ENCODE measurements around the gene TMEM181.
"Not testable (repeated sequence)": the region's sequence is repeated elsewhere in the genome, so short reads cannot be mapped to it uniquely, and the experiment has no call there.

Gene TMEM181

DNA sequence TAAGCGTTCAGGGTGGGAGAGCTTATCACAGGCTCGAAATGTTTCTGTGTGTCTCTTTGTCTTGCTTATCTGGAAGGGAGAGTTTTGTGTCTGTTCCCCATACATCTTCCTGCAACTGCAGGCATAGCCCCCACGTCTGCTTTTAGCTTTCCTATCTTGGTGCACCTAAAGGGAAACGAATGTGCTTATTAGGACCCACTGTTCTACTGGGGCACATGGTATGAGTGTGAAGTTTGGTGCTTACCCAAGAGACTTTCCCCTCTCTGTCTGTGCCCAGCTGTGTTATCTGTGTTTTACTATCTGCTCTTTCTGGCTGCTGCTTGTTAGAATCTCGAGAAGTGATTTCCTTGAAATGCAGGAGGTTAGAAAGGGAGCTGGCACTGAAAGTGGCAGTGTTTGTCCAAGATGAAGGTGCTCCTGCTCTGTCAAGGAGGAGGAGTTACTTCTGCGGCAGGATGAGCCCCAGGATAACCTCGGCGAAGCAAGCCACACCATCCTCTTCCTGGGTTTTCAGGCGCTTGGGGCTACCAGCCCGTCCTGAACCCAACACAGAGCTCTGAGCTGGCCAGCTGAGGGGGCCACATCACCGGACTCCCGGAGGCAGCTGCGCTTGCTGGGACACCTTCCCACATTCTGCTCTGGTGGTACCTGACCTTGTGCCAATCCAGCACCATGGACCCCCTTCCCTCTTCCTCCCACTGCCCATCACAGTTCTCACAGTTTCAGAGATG lies 61.2 kb downstream of the TMEM181 start:
- no peak for DNase-seq (ENCODE audit: low read depth in 3 of 3, low spot score in 1 of 3)

DNA sequence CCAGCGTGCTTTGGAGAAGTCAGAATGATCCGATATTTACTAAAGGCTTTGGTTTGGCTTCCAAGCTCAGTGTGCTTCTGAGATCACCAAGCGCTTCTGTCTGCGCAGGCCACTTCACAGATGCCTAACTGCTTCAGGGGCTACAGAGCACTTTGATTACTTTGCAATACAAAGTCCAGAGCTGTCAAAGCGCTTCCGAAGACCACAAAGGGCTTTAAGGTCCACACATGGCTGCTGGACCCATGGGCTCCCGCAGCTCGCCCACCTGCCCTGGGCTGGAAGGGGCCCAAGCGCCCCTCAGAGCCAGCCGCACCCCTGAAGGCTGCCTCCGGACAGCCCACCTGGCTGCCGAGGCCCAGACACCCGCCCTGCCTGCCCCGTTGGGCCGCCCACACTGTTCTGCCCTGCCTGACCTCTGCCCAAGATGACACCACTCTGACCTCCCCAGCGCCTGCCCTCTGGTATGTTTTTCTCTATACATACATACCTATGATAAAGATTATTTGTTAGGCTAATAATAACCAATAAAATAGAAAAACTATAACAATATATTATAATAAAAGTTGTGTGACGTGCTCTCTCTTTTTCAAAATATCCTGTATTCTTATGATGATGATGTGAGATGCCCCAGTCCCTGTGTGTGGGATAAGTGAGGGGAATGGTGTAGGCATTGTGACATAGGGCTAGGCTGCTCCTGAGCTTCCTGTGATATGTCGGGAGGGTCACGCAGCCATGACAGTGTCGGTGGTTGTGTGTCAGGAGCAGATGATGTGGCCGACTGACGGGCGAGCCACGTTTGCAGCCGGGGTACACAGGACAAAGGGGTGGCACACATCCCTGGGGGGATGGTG lies 62.0 kb downstream of the TMEM181 start:
- DNase-seq (ENCODE audit: low read depth in 3 of 3, low spot score in 1 of 3), result no peak

DNA sequence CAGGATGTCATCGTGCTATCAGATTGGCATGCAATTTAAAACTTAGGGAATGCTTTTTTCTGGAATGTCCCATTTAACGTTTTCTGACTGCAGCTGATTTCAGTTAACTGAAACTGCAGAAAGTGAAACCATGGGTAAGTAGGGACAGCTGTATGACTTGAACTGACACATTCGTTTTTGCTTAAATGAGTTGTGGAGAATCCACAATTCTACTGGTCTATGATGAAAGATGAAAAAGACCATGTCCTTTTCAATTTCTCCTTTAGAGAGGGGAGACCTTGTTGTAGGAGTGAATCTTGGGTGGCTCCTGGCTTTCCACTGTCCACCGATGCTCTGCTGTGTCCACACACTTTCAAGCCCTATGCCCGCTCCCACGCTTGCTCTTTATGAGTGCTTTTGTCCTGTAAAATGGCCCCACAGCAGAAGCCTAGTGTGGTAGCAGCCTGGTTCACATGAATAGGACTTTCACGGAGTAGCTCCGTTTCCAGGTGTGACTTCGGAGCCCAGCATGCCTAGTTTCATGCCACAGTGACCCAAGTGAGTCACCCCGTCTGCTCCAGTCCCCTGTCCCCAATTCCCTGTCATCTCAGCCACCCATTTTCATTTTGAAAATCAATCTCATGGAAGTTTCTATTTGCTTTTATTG lies 62.8 kb downstream of the TMEM181 start:
- no peak for DNase-seq (ENCODE audit: low read depth in 3 of 3, low spot score in 1 of 3)

DNA sequence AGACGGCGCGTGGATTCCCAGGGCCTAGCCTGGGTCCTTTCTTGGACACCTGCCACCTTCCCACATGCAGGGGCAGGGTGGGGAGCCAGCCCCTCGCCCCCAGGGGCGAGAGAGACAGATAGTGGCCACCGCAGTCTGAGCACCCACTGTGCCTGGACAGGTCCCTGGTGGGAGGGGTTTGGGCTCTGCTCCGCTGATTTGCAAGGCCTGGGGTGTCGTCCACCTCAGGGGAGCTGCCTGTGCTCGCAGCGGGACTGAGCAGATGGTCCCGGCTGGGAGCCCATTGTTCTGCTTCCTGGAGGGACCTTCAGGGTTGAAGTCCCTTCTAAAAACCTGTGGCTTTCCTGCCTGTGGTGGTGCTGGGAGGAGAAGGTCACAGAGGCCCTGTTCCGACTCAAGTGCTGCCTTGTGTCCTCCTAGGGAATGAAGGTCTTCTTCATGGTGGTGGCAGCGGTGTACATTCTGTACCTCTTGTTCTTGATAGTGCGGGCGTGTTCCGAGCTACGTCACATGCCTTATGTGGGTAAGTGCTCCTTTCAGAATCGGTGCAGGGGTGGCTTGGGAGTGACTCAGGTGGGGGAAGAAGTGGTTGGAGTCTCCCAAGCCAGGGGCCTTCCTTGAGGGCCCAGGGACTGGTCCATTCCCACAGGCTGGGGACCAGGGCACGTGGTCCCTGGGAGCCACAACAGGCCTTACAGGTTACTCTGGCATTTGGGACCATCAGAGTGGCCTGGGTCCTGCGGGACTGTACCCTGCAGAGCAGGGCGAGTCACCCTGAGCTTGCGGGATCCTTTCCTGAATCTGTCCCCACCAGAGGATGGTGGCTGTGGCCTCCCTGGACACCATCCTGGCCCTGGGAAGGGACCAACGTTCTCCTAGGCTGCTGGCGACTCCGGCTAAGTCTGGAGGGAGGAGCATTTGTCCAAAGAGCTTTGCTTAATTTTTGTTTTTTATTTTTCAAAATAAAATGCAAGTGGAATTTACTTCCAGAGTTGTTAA lies 65.1 kb downstream of the TMEM181 start:
- DNase-seq (ENCODE audit: low read depth in 3 of 3, low spot score in 1 of 3), result no peak

DNA sequence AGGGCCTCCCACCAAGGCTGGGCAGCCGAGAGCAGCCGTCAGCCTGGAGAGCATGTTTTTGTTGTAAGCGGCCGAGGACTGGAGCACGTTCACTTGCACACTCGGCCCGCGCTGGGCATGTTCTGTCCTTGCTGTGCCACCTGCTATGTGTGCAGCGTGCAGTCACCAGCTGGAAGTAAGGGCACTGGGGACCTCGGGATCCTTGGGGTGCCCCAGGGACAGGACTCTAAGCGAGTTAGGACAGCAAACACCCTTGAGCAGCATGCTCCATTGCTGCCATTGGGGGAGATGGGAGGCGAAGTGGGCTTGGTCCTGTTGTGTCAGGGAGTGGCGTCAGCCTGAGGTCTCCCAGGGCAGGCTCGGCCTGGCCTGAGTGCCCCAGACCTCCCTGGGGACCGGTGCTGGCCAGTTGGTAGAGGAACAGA lies 66.0 kb downstream of the TMEM181 start:
- no peak for DNase-seq (ENCODE audit: low read depth in 3 of 3, low spot score in 1 of 3)

DNA sequence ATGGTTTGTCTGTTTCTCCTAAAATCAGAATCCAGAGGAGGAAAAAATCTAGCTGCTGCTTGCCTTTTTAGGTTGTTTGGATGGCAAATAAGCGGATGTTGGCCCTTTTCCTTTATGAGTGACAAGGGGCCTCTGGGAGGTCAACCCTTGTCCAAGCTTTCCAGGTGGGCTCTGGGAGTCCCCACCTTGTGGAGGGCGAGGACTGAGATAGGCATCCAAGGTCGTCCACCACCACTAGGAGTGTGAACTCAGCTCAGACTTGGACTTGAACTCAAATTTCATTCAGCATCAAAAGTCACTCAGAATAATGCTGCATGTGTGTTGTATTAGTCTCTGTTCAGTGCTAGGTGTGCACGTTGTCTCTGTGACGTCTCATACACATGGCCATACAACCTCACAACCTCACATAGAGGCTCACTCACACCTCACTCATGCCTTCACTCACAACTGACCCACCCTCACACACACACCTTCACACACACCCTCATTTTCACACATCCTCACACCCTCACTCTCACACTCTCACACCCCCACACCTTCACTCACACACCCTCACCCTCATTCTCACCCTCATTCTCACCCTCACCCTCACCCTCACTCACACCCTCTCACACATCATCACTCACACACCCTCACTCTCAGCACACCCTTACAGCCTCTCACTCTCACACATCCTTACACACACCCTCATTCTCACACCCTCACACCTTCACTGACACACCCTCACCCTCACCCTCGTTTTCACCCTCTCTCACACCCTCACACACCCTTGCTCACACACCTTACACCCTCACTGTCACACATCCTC lies 66.7 kb downstream of the TMEM181 start:
- DNase-seq (ENCODE audit: low read depth in 3 of 3, low spot score in 1 of 3), result no peak

DNA sequence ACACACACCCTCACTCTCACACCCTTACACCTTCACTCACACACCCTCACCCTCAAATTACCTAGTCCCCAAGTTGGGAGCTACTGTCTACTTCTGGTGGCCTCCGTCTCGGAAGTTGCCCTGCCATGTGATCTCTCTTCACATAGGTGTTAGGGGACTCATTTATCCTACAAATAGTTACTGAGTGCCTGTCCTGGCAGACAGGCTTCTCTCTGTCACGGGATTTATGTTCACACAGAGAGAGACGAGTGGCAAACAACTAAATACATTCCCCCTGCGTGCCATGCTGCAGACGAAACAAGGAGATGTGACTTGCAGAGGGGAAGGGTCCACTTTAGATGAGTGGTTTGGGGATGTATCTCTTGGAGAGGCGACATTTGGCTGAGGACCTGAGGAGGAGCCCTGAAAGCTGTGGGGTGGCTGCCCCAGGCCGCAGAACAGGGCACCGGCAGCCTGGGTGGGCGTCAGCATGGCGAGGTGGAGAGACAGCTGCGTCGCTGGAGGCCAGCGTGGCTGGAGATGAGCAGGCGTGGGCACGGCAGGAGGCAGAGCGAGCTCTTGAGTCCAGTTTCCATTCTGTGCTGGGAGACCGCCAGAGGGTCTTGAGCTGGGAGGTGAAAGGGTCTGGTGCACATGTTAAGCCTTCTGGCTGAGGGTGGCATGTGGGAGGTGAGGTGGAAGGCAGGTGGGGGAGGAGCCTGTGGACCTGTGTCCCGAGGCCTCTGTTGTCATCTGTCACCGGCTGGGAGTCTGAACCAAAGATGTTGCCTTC lies 67.5 kb downstream of the TMEM181 start:
- DNase-seq (ENCODE audit: low read depth in 3 of 3, low spot score in 1 of 3), result no peak

DNA sequence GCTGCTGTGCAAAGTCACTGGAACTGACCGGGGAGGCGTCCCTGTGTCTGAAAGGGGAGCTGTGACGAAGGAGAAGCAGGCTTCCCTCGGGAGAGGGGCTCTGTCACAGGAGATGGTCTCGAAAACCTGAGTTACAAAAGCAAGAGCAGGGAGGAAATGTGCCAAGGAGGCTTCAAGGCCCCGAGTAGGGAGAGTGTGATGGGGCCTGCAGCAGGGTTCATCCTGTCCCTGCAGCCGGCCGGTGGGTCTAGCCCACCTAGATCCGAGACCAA lies 68.0 kb downstream of the TMEM181 start:
- DNase-seq (ENCODE audit: low read depth in 3 of 3, low spot score in 1 of 3), result no peak

DNA sequence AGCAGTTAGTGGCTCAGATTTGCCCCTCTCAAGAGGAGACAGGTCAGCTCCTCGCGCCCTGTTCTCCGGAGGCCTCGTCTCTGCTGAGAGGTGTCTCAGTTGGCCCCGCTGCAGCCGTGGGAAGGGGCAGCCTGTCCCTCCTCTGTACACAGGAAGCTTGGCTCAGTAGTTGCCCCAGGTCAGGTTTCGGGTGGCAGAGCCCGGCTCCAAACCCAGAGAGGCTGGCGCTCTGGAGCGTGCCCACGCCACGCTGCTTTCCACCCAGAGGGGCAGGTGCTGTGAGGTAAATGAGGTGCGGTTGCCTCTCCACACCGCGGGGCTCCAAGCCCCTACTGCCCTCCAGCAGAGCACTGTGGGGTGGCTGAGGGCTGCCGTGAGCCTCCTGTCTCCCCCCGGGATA lies 68.7 kb downstream of the TMEM181 start:
- DNase-seq (ENCODE audit: low read depth in 3 of 3, low spot score in 1 of 3), result no peak

DNA sequence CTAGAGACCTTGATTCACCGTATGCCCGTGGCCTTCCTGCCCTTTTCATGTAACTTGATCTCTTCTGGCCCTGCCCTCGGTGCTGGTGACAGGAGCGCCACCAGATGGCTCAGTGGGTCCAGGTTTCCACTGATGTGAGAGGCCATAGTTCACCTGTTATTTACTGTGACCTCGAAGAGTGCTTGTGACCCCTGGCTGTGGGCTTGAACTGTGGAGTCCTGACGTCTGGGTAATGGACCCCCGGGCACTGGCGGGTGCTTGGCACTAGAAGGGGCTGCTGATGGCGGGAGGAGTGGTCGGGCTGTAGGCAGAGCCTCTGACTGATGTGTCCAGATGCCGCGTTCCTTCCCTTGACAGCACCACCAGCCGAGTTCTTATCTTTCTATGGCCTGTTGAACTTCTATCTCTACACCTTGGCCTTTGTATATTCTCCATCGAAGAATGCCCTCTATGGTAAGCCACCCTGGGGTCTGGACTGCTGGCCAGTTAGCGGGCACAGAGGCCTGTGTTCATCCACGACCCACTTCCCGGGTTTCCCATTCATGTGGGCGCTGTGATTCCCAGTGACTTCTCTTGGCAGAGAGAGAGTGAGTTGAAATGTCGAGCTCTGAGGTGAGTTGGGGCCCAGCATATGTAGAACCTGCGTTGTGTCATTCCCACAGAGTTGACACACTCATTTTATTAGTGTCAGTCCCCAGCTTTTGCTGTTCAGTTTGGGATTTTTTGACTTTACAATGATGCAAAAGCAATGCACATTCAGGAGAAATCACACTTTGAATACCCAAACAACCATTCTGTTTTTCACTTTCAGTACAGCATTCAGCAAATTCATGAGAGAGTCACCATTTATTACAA lies 69.7 kb downstream of the TMEM181 start:
- no peak for DNase-seq (ENCODE audit: low read depth in 3 of 3, low spot score in 1 of 3)

DNA sequence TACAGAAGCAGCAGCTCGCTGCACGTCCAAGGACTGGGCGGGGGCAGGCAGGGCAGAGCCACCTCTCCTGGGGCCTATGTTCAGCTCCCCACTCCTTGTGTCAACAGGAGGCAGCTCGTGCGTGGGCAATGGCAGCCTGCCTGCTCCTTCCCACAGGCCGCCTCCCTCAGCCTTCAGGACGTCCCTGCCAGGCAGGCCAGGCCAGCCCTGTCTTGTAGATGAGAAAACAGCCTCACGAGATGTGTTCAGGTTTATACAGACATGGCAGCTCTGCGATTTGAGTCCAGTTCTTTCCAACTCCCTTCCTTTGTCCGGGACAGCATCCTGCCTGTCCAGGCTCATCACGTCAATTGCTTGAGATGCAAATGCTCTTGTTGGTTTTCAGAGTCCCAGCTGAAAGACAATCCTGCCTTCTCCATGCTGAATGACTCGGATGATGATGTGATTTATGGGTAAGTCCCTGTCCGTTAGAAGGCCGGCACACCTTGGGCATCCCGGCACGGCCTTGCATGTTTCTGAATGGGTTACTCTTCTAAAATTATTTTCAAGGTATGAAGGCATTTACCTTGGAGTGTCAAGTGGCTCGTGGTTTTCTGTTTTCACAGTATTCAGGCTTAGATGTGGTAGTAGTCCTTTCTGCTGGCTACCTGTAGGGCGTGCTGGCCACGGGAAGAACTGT lies 71.2 kb downstream of the TMEM181 start:
- no peak for DNase-seq (ENCODE audit: low read depth in 3 of 3, low spot score in 1 of 3)

DNA sequence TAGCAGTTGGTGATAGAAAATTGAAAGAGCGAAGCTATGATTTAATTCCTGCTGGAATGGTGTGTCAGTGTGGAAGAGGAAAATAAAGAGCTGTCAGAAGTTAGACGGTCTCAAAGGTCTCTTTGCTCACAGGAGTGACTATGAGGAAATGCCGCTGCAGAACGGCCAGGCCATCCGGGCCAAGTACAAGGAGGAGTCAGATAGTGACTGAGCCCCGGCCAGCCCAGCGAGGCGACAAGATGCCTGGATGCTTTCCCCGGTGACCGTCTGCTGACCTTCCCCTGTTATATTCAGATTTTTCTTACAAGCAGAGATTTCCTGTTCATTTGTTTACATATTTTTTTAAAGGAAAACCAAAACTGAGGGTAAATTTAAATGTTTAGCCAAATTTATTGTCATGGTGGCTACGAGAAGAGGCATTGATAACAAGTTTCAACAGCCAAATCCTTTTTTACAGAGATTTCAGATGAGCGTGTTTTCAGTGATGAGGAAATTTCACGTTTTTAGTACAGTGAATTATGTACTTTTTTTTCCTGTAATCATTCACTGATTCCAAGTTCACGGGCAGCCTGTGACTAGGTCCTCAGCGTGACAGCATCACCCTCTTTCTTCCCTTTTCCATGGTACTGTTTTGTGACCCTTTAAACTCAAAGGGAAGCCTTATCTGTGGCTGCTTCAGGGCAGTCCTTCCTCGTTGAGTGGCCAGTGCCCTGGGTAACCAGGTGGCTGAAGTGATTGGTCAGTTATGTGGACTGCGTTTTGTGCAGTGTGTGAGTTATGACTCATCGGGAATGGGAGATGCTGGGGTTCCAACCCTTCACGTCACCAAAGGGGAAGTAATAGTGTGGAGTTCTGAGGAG lies 72.0 kb downstream of the TMEM181 start:
- no peak for DNase-seq (ENCODE audit: low read depth in 3 of 3, low spot score in 1 of 3)

DNA sequence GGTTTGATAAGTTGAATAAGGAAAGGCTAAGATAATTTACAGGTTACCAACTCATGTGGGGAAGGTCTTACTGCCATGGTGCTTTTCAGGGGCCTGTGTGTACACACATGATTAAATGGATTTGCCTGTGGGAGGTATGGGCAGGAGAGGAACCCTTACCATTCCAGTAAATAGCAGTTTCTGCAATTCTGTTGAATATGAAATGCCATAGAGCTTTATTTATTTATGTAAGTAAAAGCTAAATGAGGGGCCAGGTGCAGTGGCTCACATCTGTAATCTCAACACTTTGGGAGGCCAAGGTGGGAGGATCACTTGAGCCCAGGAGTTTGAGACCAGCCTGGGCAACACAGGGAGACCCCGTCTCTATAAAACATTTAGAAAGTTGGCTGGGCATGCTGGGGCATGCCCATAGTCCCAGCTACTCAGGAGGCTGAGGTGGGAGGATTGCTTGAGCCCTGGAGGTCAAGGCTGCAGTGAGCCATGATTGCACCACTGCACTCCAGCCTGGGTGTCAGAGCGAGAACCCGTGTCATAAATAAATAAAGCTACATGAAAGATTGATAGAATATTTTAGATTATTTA lies 72.7 kb downstream of the TMEM181 start:
- DNase-seq (ENCODE audit: low read depth in 3 of 3, low spot score in 1 of 3), result not testable (repeated sequence)

DNA sequence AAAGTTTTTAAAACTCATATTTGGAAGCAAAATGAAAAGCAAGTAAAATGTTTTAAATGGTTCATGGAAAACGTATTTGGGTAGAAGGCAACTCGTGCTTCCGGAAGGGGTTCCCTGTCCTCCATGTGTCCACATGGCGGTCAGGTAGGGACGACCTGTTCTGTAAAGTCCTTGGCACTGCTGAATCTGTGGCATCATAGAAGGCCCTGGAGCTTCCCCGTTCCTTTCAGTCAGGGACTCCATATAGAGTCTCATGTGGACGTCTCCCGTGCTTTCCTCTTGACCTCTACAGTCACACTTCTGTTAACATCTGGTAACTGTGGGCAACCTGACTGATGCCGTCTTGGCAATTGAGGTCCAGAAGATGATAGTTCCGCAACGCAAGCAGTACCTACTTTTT lies 73.2 kb downstream of the TMEM181 start:
- no peak for DNase-seq (ENCODE audit: low read depth in 3 of 3, low spot score in 1 of 3)

DNA sequence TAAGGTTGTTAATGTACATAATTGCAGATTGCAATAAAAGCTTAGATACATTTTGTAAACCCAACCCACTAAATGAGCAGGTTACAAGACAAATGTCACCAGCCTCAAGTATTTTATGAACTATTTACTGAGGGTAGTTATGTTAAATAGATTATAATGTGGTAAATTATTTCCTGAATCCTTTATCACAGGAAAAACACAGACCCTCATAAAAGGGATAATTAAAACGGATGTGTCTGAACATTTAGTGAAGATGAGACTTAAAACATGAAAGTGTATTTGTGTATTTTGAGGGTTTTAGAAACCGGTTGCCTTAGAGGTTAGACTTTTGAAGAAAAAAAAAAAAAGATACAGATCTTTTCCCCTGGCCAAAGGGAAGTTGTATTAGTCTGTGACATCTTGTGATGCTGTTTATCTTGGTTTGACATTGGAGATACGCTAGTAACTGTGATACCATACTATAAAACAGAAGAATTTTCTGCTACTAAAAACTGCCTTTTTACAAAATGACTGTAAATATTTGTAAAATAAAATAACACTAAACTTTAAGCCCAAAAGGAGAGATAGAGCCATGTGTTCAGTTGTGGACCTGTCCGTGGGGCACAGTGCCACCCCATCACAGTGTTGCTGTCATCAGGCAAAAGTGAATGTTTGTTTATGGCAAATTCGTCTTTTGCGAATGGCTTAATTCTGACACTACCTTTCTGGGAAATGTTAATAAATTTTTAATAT lies 75.0 kb downstream of the TMEM181 start:
- no peak for DNase-seq (ENCODE audit: low read depth in 3 of 3, low spot score in 1 of 3)

Data from stimulated activated CD4-positive, alpha-beta T cell treated with anti-CD3 and anti-CD28 coated beads, TNF-alpha, amount 100 ng/mL, for 1 hour (primary cell).